MM.1S (cell line): ENCODE results near the gene SCUBE1.

Experiments
- DNase-seq: peaks from one replicate; pipeline ENCODE4 v3.0.0-alpha.2; 2015
- H2AFZ ChIP-seq: fragments of 300-600 bp; sonication (generic); 2 replicates; pipeline ENCODE4 v1.6.0; 2016; ENCODE audit warnings: antibody characterized with exemption, low read length
- H3F3A ChIP-seq: fragments of 300-600 bp; sonication (generic); 2 replicates; pipeline ENCODE4 v1.6.1; 2016; ENCODE audit warnings: mild to moderate bottlenecking, antibody characterized with exemption, low read length, moderate library complexity, mixed read lengths; ENCODE audit not compliant: insufficient read depth
- H3K27ac ChIP-seq: fragments of 300-600 bp; sonication (generic); 2 replicates; pipeline ENCODE4 v1.5.1; 2016; ENCODE audit warnings: mild to moderate bottlenecking, low read length
- H3K27me3 ChIP-seq: fragments of 300-600 bp; sonication (generic); replicated peaks from 2 replicates; pipeline ENCODE4 v1.6.0; 2016; ENCODE audit warnings: low read length; ENCODE audit not compliant: insufficient read depth
- H3K36me3 ChIP-seq: fragments of 300-600 bp; sonication (generic); replicated peaks from 2 replicates; pipeline ENCODE4 v1.6.1; 2016; ENCODE audit warnings: mild to moderate bottlenecking, low read length, mixed read lengths; ENCODE audit not compliant: insufficient read depth
- H3K4me1 ChIP-seq: fragments of 300-600 bp; sonication (generic); 2 replicates; pipeline ENCODE4 v1.6.1; 2016; ENCODE audit warnings: low read length, mixed read lengths
- H3K4me2 ChIP-seq: fragments of 300-600 bp; sonication (generic); 2 replicates; pipeline ENCODE4 v1.6.0; 2016; ENCODE audit warnings: low read depth, low read length
- H3K4me3 ChIP-seq: fragments of 300-600 bp; sonication (generic); 2 replicates; pipeline ENCODE4 v1.5.1; 2016; ENCODE audit warnings: low read length, mixed read lengths
- H3K79me2 ChIP-seq: fragments of 300-600 bp; sonication (generic); 2 replicates; pipeline ENCODE4 v1.6.1; 2016; ENCODE audit warnings: mixed run types, low read length, mixed read lengths
- H3K9ac ChIP-seq: fragments of 300-600 bp; sonication (generic); 2 replicates; pipeline ENCODE4 v1.6.1; 2016; ENCODE audit warnings: low read length, mixed read lengths
- H3K9me2 ChIP-seq: fragments of 300-600 bp; sonication (generic); replicated peaks from 2 replicates; pipeline ENCODE4 v1.6.1; 2016; ENCODE audit warnings: mild to moderate bottlenecking, low read length, mixed read lengths; ENCODE audit not compliant: insufficient read depth
- H3K9me3 ChIP-seq: fragments of 300-600 bp; sonication (generic); replicated peaks from 2 replicates; pipeline ENCODE4 v1.6.1; 2016; ENCODE audit warnings: mild to moderate bottlenecking, low read length, mixed read lengths; ENCODE audit not compliant: insufficient read depth
- H4K20me1 ChIP-seq: fragments of 300-600 bp; sonication (generic); 2 replicates; pipeline ENCODE4 v1.6.1; 2016; ENCODE audit warnings: mild to moderate bottlenecking, low read length, moderate library complexity, mixed read lengths; ENCODE audit not compliant: insufficient read depth
- CTCF ChIP-seq: fragments of 300-600 bp; sonication (generic); IDR thresholded peaks from 2 replicates; pipeline ENCODE4 v1.5.1; 2016; ENCODE audit warnings: antibody characterized with exemption, low read length, mixed read lengths
- EZH2 ChIP-seq: fragments of 300-600 bp; sonication (generic); optimal IDR thresholded peaks from 2 replicates; pipeline ENCODE3; 2017; ENCODE audit warnings: low read depth, mild to moderate bottlenecking, antibody characterized with exemption, low read length, mixed read lengths
- EZH2phosphoT487 ChIP-seq: fragments of 300-600 bp; sonication (generic); IDR thresholded peaks from 2 replicates; pipeline ENCODE4 v1.6.1; 2018; ENCODE audit warnings: antibody characterized with exemption, low read length

Gene SCUBE1

GRCh38 chr22:43337946-43338345, 5.2 kb downstream of the SCUBE1 start:
- TF ChIP-seq EZH2 (no peak), EZH2phosphoT487 (no peak), CTCF (no peak)
- no peak overlapping the region for H3K9ac ChIP-seq
- no peak overlapping the region for H3K27ac ChIP-seq
- no peaks in the 10 kb centered on the region for H3K9me3 ChIP-seq
- no peaks in the 10 kb centered on the region for H3K9me2 ChIP-seq
- 0 out of 2 replicates have a peak, but pooled peaks cover 5% of the 10 kb centered on the region for H3K4me1 ChIP-seq
- no peaks in the 10 kb centered on the region for H4K20me1 ChIP-seq
- no peaks in the 10 kb centered on the region for H3K79me2 ChIP-seq
- no peak overlapping the region for H2AFZ ChIP-seq
- no peaks in the 10 kb centered on the region for H3F3A ChIP-seq
- no peak overlapping the region for H3K4me2 ChIP-seq
- no peak for DNase-seq
- H3K27me3 ChIP-seq, result peaks cover 43% of the 10 kb centered on the region
- no peaks in the 10 kb centered on the region for H3K36me3 ChIP-seq
- no peak overlapping the region for H3K4me3 ChIP-seq

- H4K20me1 ChIP-seq, result no peaks in the 10 kb centered on the region
- H3K27ac ChIP-seq, result no peak overlapping the region
- TF ChIP-seq CTCF (no peak), EZH2phosphoT487 (no peak), EZH2 (no peak)
- no peak overlapping the region for H3K4me2 ChIP-seq
- no peaks in the 10 kb centered on the region for H3F3A ChIP-seq
- no peaks in the 10 kb centered on the region for H3K9me3 ChIP-seq
- no peak overlapping the region for H2AFZ ChIP-seq
- no peak for DNase-seq
- no peaks in the 10 kb centered on the region for H3K79me2 ChIP-seq
- no peaks in the 10 kb centered on the region for H3K9me2 ChIP-seq
- H3K9ac ChIP-seq, result no peak overlapping the region
- no peaks in the 10 kb centered on the region for H3K36me3 ChIP-seq
- H3K4me1 ChIP-seq, result 0 out of 2 replicates have a peak, but pooled peaks cover 7% of the 10 kb centered on the region
- H3K4me3 ChIP-seq, result no peak overlapping the region
- H3K27me3 ChIP-seq, result peaks cover 47% of the 10 kb centered on the region
Observed at GRCh38 chr22:43337385-43337784, 5.8 kb downstream of the SCUBE1 start.

- Histone ChIP-seq H3F3A (no peaks in the 10 kb centered on the region), H3K36me3 (no peaks in the 10 kb centered on the region), H4K20me1 (no peaks in the 10 kb centered on the region), H3K4me1 (0 out of 2 replicates have a peak, but pooled peaks cover 7% of the 10 kb centered on the region), H3K79me2 (no peaks in the 10 kb centered on the region), H3K27me3 (peaks cover 38% of the 10 kb centered on the region), H3K9me3 (no peaks in the 10 kb centered on the region), H3K9me2 (no peaks in the 10 kb centered on the region), H3K4me2 (no peak overlapping the region), H3K4me3 (no peak overlapping the region), H2AFZ (no peak overlapping the region), H3K27ac (no peak overlapping the region), H3K9ac (no peak overlapping the region)
- no peak for DNase-seq
- no peak for TF ChIP-seq CTCF
- no peak for TF ChIP-seq EZH2
- TF ChIP-seq EZH2phosphoT487, result no peak
Observed at GRCh38 chr22:43334378-43334777, 8.8 kb downstream of the SCUBE1 start.
